D721Med (cell line): ENCODE data around the gene FARSB.
A peak's percentile ranks its signal among the peaks of the same experiment; 100 is the strongest.

ENCODE experiments used
- DNase-seq: peaks from one replicate; pipeline ENCODE4 v3.0.0; 2011; ENCODE audit warnings: low spot score; ENCODE audit not compliant: insufficient read length
- FAIRE-seq: peaks from 2 replicates; lab custom pipeline; 2011; peaks lifted over from hg19 to GRCh38; lab: Jason Lieb, UNC
- CTCF ChIP-seq: IDR thresholded peaks from 2 replicates; pipeline ENCODE4 v1.5.1; 2012; ENCODE audit warnings: mild to moderate bottlenecking, control low read depth; ENCODE audit not compliant: insufficient read depth; ENCODE audit errors: missing control alignments

Gene FARSB

GRCh38 chr2:222690564-222691200, 34.8 kb upstream of the FARSB start:
- FAIRE-seq = no peak
- peak; percentile 38 for DNase-seq
- TF ChIP-seq CTCF = peak; percentile 99

GRCh38 chr2:222689322-222689721, 33.4 kb upstream of the FARSB start:
- DNase-seq (no peak), FAIRE-seq (no peak)
- no peak for TF ChIP-seq CTCF

- DNase-seq (no peak), FAIRE-seq (no peak)
- TF ChIP-seq CTCF = no peak
Measured at GRCh38 chr2:222688917-222689316, 33.0 kb upstream of the FARSB start.

GRCh38 chr2:222686086-222686750, 30.3 kb upstream of the FARSB start:
- TF ChIP-seq CTCF = no peak

GRCh38 chr2:222683805-222684204, 27.9 kb upstream of the FARSB start:
- no peak for DNase-seq
- TF ChIP-seq CTCF = no peak
- FAIRE-seq = no peak

More at GRCh38 chr2:222686086-222686750, 30.3 kb upstream of the FARSB start:
- FAIRE-seq (no peak), DNase-seq (no peak)

DNA sequence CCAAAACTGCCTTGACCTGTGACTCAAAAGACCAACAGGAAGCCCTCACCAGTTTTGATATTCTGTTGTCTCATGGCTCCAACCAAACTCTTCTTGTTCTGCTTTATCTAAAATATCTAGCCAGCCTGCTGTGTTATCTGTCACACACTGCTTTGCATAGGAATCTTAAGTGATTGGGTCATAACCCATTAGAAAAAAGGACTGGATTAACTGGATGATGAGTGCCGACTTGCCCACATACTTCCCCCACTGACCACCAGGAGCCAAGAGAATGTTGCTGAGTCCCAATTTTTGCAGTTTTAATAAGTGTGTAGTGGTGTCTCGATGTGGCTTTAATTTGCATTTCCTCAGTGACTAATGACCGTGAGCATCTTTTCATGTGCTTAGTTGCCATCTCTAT, 22.1 kb upstream of the FARSB start:
- DNase-seq = no peak
- FAIRE-seq = no peak
- no peak for TF ChIP-seq CTCF

DNA sequence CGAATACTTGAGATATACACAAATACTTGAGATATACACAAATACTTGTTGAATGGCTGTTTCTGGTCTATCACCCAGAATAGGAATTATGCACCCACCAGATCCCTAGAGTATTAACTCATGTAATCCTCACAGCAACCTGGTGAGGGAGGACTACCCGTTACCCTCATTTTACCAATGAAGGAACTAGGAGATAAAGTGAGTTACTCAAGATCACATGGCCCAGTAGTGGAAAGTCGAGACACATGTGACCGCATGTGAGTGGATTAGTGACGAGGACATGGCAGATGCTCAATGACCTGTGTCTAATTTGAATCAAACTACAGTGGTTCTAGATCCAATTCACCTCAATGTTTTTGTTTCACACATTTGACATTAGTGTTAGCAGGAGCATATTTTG, 18.0 kb upstream of the FARSB start:
- no peak for DNase-seq
- FAIRE-seq = no peak
- no peak for TF ChIP-seq CTCF
